GM12878 (cell line): ENCODE results near the gene LAIR1. TPM values are rescaled to one million over a fixed set of nuclear protein-coding genes. Genes with fewer than 3 reads are reported as not detected.

Source experiments
- ATAC-seq: fragments of 200-7000 bp; cut with Tn5 transposase; 3 replicates; pipeline ENCODE4 v1.9.1; 2020; ENCODE audit warnings: mild to moderate bottlenecking, moderate library complexity
- BruUV-seq: library from RNA; stranded (reverse); fragments of 400-500 nt; replicated peaks from 2 replicates; lab custom pipeline; 2021; lab: Mats Ljungman, UMichigan
- CTCF ChIA-PET: fragments of 300-600 bp; sonication (Branson Sonifier 250); formaldehyde crosslinking; extraction: SDS; loops from one replicate; lab custom pipeline; 2021; ENCODE audit warnings: inconsistent platforms; lab: Yijun Ruan, JAX
- POLR2A ChIA-PET: fragments of 350-600 bp; formaldehyde crosslinking; extraction: SDS; loops from one replicate; lab custom pipeline; 2021; ENCODE audit warnings: inconsistent platforms; lab: Charles Lee
- RAD21 ChIA-PET: fragments of 300-600 bp; sonication (Branson Sonifier 250); formaldehyde crosslinking; loops from one replicate; lab custom pipeline; 2023; ENCODE audit warnings: antibody characterized with exemption; ENCODE audit not compliant: unreplicated experiment; lab: Charles Lee
- SMC1A ChIA-PET: fragments of 300-600 bp; sonication (Branson Sonifier 250); formaldehyde crosslinking; loops from one replicate; lab custom pipeline; 2023; ENCODE audit not compliant: unreplicated experiment, uncharacterized antibody; lab: Charles Lee
- DNase-seq: peaks from one replicate; pipeline ENCODE4 v3.0.0-alpha.2; 2011; ENCODE audit warnings: low read depth, low spot score
- FAIRE-seq: peaks from 3 replicates; lab custom pipeline; 2011; peaks lifted over from hg19 to GRCh38; lab: Jason Lieb, UNC
- H2AFZ ChIP-seq: 2 replicates; pipeline ENCODE4 v1.6.0; 2011; ENCODE audit warnings: low read depth, low read length, control low read depth; ENCODE audit not compliant: control insufficient read depth
- H3K27ac ChIP-seq: 2 replicates; pipeline ENCODE4 v1.5.1; 2011; ENCODE audit warnings: control low read depth; ENCODE audit not compliant: control insufficient read depth, insufficient read depth
- H3K27me3 ChIP-seq, 2 experiments: replicated peaks in 1 of 2; 2 replicates each; pipeline versions ENCODE4 v1.6.0 to v1.6.1; 2011; ENCODE audit warnings: low read length in 1 of 2; ENCODE audit not compliant: control insufficient read depth in 2 of 2, insufficient read depth in 2 of 2
- H3K36me3 ChIP-seq, 2 experiments: 2 replicates each; pipeline ENCODE4 v1.5.1; 2011; ENCODE audit warnings: low read length in 1 of 2; ENCODE audit not compliant: control insufficient read depth in 2 of 2, insufficient read depth in 2 of 2
- H3K4me1 ChIP-seq: 2 replicates; pipeline ENCODE4 v1.6.1; 2011; ENCODE audit warnings: mild to moderate bottlenecking, low read length, moderate library complexity, mixed read lengths; ENCODE audit not compliant: control insufficient read depth, insufficient read depth
- H3K4me2 ChIP-seq: 2 replicates; pipeline ENCODE4 v1.6.0; 2011; ENCODE audit warnings: control low read depth; ENCODE audit not compliant: control insufficient read depth, insufficient read depth
- H3K4me3 ChIP-seq: fragments of 200-600 bp; sonication (generic); 2 replicates; pipeline ENCODE4 v1.5.1; 2016
- H3K79me2 ChIP-seq: 2 replicates; pipeline ENCODE4 v1.6.0; 2011; ENCODE audit warnings: low read length; ENCODE audit not compliant: control insufficient read depth, insufficient read depth
- H3K9ac ChIP-seq: 2 replicates; pipeline ENCODE4 v1.8.0; 2011; ENCODE audit warnings: low read length, control low read depth, mixed read lengths; ENCODE audit not compliant: control insufficient read depth, insufficient read depth
- H3K9me3 ChIP-seq: replicated peaks from 3 replicates; pipeline ENCODE4 v1.5.1; 2011; ENCODE audit warnings: mild to moderate bottlenecking, low read length; ENCODE audit not compliant: control insufficient read depth, insufficient read depth
- H4K20me1 ChIP-seq: 2 replicates; pipeline ENCODE4 v1.6.0; 2011; ENCODE audit not compliant: control insufficient read depth, insufficient read depth
- CREM ChIP-seq: IDR thresholded peaks from 2 replicates; pipeline ENCODE4 v1.6.1; 2014; ENCODE audit warnings: antibody characterized with exemption, low read depth
- EED ChIP-seq: sonication (generic); IDR thresholded peaks from 2 replicates; pipeline ENCODE4 v1.6.1; 2016; ENCODE audit warnings: antibody characterized with exemption, low read depth
- HDAC2 ChIP-seq: fragments of 200-600 bp; sonication (generic); IDR thresholded peaks from 2 replicates; pipeline ENCODE4 v1.6.1; 2017
- HDAC6 ChIP-seq: fragments of 200-600 bp; sonication (generic); IDR thresholded peaks from one replicate; pipeline ENCODE4 v1.8.0; 2017; ENCODE audit warnings: antibody characterized with exemption; ENCODE audit not compliant: unreplicated experiment
- IRF4 ChIP-seq: IDR thresholded peaks from 2 replicates; pipeline ENCODE4 v1.6.1; 2011; ENCODE audit warnings: low read depth, low read length
- MEF2A ChIP-seq: IDR thresholded peaks from 2 replicates; pipeline ENCODE4 v1.6.1; 2011; ENCODE audit warnings: low read depth, mild to moderate bottlenecking, low read length, moderate library complexity; ENCODE audit not compliant: insufficient read depth
- MTA2 ChIP-seq: fragments of 450-650 bp; IDR thresholded peaks from 2 replicates; pipeline ENCODE4 v1.6.1; 2016; ENCODE audit warnings: low read depth, mild to moderate bottlenecking, moderate library complexity
- MYB ChIP-seq: fragments of 150-350 bp; IDR thresholded peaks from 2 replicates; pipeline ENCODE4 v1.6.1; 2014; ENCODE audit warnings: mild to moderate bottlenecking, low read depth, low read length, borderline replicate concordance
- NR2C2 ChIP-seq: IDR thresholded peaks from 2 replicates; pipeline ENCODE4 v1.6.1; 2011; ENCODE audit warnings: borderline replicate concordance, low read depth; ENCODE audit not compliant: control insufficient read depth, insufficient read length
- POU2F2 ChIP-seq: IDR thresholded peaks from 3 replicates; pipeline ENCODE4 v1.6.1; 2011; ENCODE audit warnings: low read depth, mild to moderate bottlenecking, low read length, borderline replicate concordance
- RCOR1 ChIP-seq: conservative IDR thresholded peaks from 2 replicates; pipeline ENCODE4 v1.6.1; 2012; ENCODE audit warnings: low read depth, low read length, improper control_type of control experiment
- RUNX3 ChIP-seq: IDR thresholded peaks from 2 replicates; pipeline ENCODE4 v1.6.1; 2012; ENCODE audit warnings: low read length, inconsistent platforms
- STAT1 ChIP-seq: fragments of 450-650 bp; conservative IDR thresholded peaks from 2 replicates; pipeline ENCODE4 v1.6.1; 2014; ENCODE audit warnings: antibody characterized with exemption, mild to moderate bottlenecking
- TCF7 ChIP-seq: IDR thresholded peaks from 2 replicates; pipeline ENCODE4 v1.6.1; 2014; ENCODE audit warnings: antibody characterized with exemption, borderline replicate concordance
- WGBS: methylation state at CpG from one replicate; pipeline ENCODE4 v1.1.6; 2016; ENCODE audit warnings: low lambda C conversion rate; ENCODE audit not compliant: insufficient replicate concordance, insufficient coverage; ENCODE audit errors: missing lambda C conversion rate; 5-methylcytosine and 5-hydroxymethylcytosine counted together
- in situ Hi-C: fragments of 300-500 bp; cut with MboI; formaldehyde crosslinking; loops from 9 replicates; pipeline ENCODE4 v1.14.3; 2018; ENCODE audit warnings: mixed read lengths
- intact Hi-C: fragments of 100-400 bp; cut with micrococcal nuclease; formaldehyde crosslinking; loops from one replicate; pipeline ENCODE4 v1.14.2; 2022; ENCODE audit not compliant: unreplicated experiment
- polyA plus RNA-seq, 11 experiments: library from polyadenylated mRNA; depleted of rRNA in 4 of 11; unstranded in 6 of 11; stranded (reverse) in 5 of 11; fragments of >200 nt; fragmentation: Nextera tagmentation in 4 of 11; fragmentation: Illumina TruSeq in 1 of 11; extraction: Ambion mirVana in 4 of 11; extraction: Trizol in 1 of 11; gene quantifications; 1 replicate in 1 of 11; 2 replicates in 10 of 11; pipeline versions ENCODE4 v1.2.1 to v1.2.3, GENCODE V29; 2011 to 2016; ENCODE audit warnings: inconsistent platforms in 2 of 11, missing spikeins in 2 of 11, low read depth in 1 of 11
- total RNA-seq, 4 experiments: library from RNA; depleted of rRNA in 3 of 4; stranded (reverse); fragments of >200 nt in 3 of 4; fragmentation: Illumina TruSeq in 1 of 4; extraction: Trizol in 1 of 4; gene quantifications; 2 replicates each; pipeline versions ENCODE4 v1.2.1 to v1.2.3, GENCODE V29; 2013 to 2021
- TF ChIP-seq, protein P1 (sequence below): IDR thresholded peaks from 2 replicates; pipeline ENCODE4 v1.6.1; 2012; ENCODE audit warnings: low read length, inconsistent platforms

Gene LAIR1
- total and polyA plus RNA-seq, 10 of the 15 experiments (the other 5 are each of a cell fraction or from before 2014, with no cell fraction given): 8.6 to 58.2 (median 35.3) TPM

DNA sequence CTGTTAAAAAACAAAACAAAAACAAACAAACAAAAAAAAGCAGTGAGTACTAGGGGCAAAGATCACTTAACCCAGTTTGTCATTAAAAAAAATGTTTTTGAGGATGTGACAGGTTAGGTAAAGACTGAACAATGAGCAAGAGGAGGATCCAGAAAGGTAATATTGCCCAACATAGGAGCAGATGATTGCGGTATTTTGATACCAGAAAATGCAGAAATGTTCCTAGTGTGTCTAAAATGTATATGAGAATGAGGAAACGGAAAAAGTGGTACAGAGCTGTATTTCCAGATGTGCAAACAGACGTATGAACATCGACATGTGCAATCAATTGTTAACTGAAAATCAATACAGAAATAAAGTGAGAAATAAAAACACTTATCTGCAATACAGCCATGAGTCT lies 20.9 kb downstream of the LAIR1 start:
- BruUV-seq: no TSS peak
- no peak overlapping the region for H2AFZ ChIP-seq
- H3K79me2 ChIP-seq: no peaks in the 10 kb centered on the region
- H3K36me3 ChIP-seq: no peaks in the 10 kb centered on the region
- 0 out of 4 replicates have a peak, but pooled peaks cover 0 to 3% of the 10 kb centered on the region in 2 experiments for H3K27me3 ChIP-seq
- H3K4me2 ChIP-seq: no peak overlapping the region
- in situ Hi-C loops (no loop called here), intact Hi-C loops (no loop called here)
- FAIRE-seq: no peak
- no peaks in the 10 kb centered on the region; the same call in 2 of the 3 replicates for H3K9me3 ChIP-seq
- TF ChIP-seq HDAC2 (no peak), IRF4 (no peak), MEF2A (no peak), MYB (no peak), RCOR1 (no peak), CREM (no peak), MTA2 (no peak), POU2F2 (no peak), STAT1 (no peak), NR2C2 (no peak), EED (no peak), HDAC6 (no peak), TCF7 (no peak), RUNX3 (no peak)
- TF ChIP-seq, protein P1, sequence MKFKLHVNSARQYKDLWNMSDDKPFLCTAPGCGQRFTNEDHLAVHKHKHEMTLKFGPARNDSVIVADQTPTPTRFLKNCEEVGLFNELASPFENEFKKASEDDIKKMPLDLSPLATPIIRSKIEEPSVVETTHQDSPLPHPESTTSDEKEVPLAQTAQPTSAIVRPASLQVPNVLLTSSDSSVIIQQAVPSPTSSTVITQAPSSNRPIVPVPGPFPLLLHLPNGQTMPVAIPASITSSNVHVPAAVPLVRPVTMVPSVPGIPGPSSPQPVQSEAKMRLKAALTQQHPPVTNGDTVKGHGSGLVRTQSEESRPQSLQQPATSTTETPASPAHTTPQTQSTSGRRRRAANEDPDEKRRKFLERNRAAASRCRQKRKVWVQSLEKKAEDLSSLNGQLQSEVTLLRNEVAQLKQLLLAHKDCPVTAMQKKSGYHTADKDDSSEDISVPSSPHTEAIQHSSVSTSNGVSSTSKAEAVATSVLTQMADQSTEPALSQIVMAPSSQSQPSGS: no peak
- H3K4me3 ChIP-seq: no peak overlapping the region
- H3K4me1 ChIP-seq: peaks cover 5% of the 10 kb centered on the region
- no peak overlapping the region for H3K27ac ChIP-seq
- H3K9ac ChIP-seq: no peak overlapping the region
- ChIA-PET POLR2A (interaction anchor here (0.6 to 1.2 kb wide), 3 partner anchors 10 to 94 kb away, joined by 3 to 5 read pairs (median 3); no protein-coding TSS in a partner anchor), RAD21 (no interaction called here), CTCF (interaction anchor here (6.0 kb wide), 1 partner anchor 46 kb away, joined by 34 read pairs; no protein-coding TSS in a partner anchor), SMC1A (interaction anchor here (0.7 kb wide), 1 partner anchor 76 kb away, joined by 4 read pairs; no protein-coding TSS in a partner anchor)
- no peak for DNase-seq
- H4K20me1 ChIP-seq: no peaks in the 10 kb centered on the region
- no peak for ATAC-seq
- 9% methylated on average over 4 of the region's 4 CpGs for WGBS
